Endothelial cell of umbilical vein (primary cell): ENCODE measurements around the gene MRTFA. TPM values are rescaled to one million over a fixed set of nuclear protein-coding genes. Genes with fewer than 3 reads are reported as not detected.

ENCODE experiments used
- BruUV-seq: library from RNA; stranded (reverse); fragments of 400-500 nt; replicated peaks from 2 replicates; lab custom pipeline; 2021; lab: Mats Ljungman, UMichigan
- CTCF ChIA-PET: fragments of 300-600, 350-600 bp; sonication (Branson Sonifier 250); formaldehyde crosslinking; loops from one replicate; lab custom pipeline; 2021; ENCODE audit warnings: antibody characterized with exemption, inconsistent platforms; lab: Charles Lee
- POLR2A ChIA-PET: fragments of 300-600, 350-600 bp; sonication (Branson Sonifier 250); formaldehyde crosslinking; loops from one replicate; lab custom pipeline; 2021; ENCODE audit warnings: antibody characterized with exemption, inconsistent platforms; lab: Charles Lee
- DNase-seq: peaks from one replicate; pipeline ENCODE4 v3.0.0-alpha.2; 2011; ENCODE audit warnings: low read depth, low spot score
- FAIRE-seq: peaks from 2 replicates; lab custom pipeline; 2011; peaks lifted over from hg19 to GRCh38; lab: Jason Lieb, UNC
- H2AFZ ChIP-seq: 2 replicates; pipeline ENCODE4 v1.6.0; 2012; ENCODE audit warnings: low read depth, low read length, control low read depth, inconsistent platforms
- H3K27ac ChIP-seq: 2 replicates; pipeline ENCODE4 v1.5.1; 2011; ENCODE audit warnings: low read depth, mild to moderate bottlenecking, control low read depth, low read length, moderate library complexity; ENCODE audit not compliant: insufficient read depth
- H3K27me3 ChIP-seq, 2 experiments: 2 replicates each; pipeline versions ENCODE4 v1.6.0 to v1.6.1; 2011; ENCODE audit warnings: low read length in 2 of 2, mixed read lengths in 1 of 2; ENCODE audit not compliant: control insufficient read depth in 2 of 2, insufficient read depth in 2 of 2
- H3K36me3 ChIP-seq, 2 experiments: 2 replicates in 1 of 2; 3 replicates in 1 of 2; pipeline ENCODE4 v1.5.1; 2011; ENCODE audit warnings: low read length in 2 of 2, mild to moderate bottlenecking in 1 of 2, moderate library complexity in 1 of 2; ENCODE audit not compliant: control insufficient read depth in 2 of 2, insufficient read depth in 2 of 2; ENCODE audit errors: extremely low read depth in 1 of 2
- H3K4me1 ChIP-seq: 3 replicates; pipeline ENCODE4 v1.5.1; 2011; ENCODE audit warnings: mild to moderate bottlenecking, low read length; ENCODE audit not compliant: control insufficient read depth, insufficient read depth; ENCODE audit errors: extremely low read depth
- H3K4me2 ChIP-seq: 2 replicates; pipeline ENCODE4 v1.6.1; 2011; ENCODE audit warnings: low read length, control low read depth, mixed read lengths; ENCODE audit not compliant: insufficient read depth
- H3K4me3 ChIP-seq, 3 experiments: fragments of 200-600 bp in 1 of 3; sonication (generic), shearing (Covaris generic) in 1 of 3; replicated peaks in 1 of 3; 2 replicates each; pipeline ENCODE4 v1.5.1; 2011 to 2016; ENCODE audit warnings: control low read depth in 3 of 3, low read length in 3 of 3, mild to moderate bottlenecking in 2 of 3, inconsistent platforms in 1 of 3, low read depth in 1 of 3, moderate library complexity in 1 of 3; ENCODE audit not compliant: insufficient read depth in 1 of 3
- H3K79me2 ChIP-seq: 2 replicates; pipeline ENCODE4 v1.6.0; 2012; ENCODE audit warnings: low read length, inconsistent platforms; ENCODE audit not compliant: control insufficient read depth, insufficient read depth
- H3K9ac ChIP-seq: replicated peaks from 2 replicates; pipeline ENCODE3; 2011; ENCODE audit warnings: low read length, control low read depth; ENCODE audit not compliant: insufficient read depth; ENCODE audit errors: extremely low read depth
- H3K9me1 ChIP-seq: replicated peaks from 3 replicates; pipeline ENCODE4 v1.6.0; 2011; ENCODE audit warnings: mild to moderate bottlenecking, low read length; ENCODE audit not compliant: control insufficient read depth, insufficient read depth; ENCODE audit errors: extremely low read depth
- H3K9me3 ChIP-seq: replicated peaks from 2 replicates; pipeline ENCODE4 v1.5.1; 2012; ENCODE audit warnings: low read length, inconsistent platforms; ENCODE audit not compliant: control insufficient read depth, insufficient read depth
- H4K20me1 ChIP-seq: replicated peaks from 2 replicates; pipeline ENCODE3; 2011; ENCODE audit warnings: mild to moderate bottlenecking, low read length; ENCODE audit not compliant: control insufficient read depth, insufficient read depth; ENCODE audit errors: extremely low read depth
- FOS ChIP-seq: IDR thresholded peaks from 2 replicates; pipeline ENCODE4 v1.6.1; 2011; ENCODE audit warnings: mild to moderate bottlenecking, low read length, moderate library complexity, borderline replicate concordance; ENCODE audit not compliant: insufficient read depth
- GATA2 ChIP-seq: IDR thresholded peaks from 2 replicates; pipeline ENCODE4 v1.7.0; 2011; ENCODE audit warnings: low read depth, mild to moderate bottlenecking, moderate library complexity, mixed read lengths, low read length; ENCODE audit not compliant: insufficient read length, insufficient read depth
- JUN ChIP-seq: IDR thresholded peaks from 2 replicates; pipeline ENCODE4 v1.6.1; 2011; ENCODE audit warnings: borderline replicate concordance, low read depth; ENCODE audit not compliant: insufficient read length, insufficient read depth
- MAX ChIP-seq: IDR thresholded peaks from 2 replicates; pipeline ENCODE4 v1.6.1; 2011; ENCODE audit not compliant: insufficient read depth, insufficient read length
- POLR2A ChIP-seq: IDR thresholded peaks from 2 replicates; pipeline ENCODE4 v1.6.1; 2012; ENCODE audit warnings: low read depth, mild to moderate bottlenecking, control low read depth, low read length
- POLR2AphosphoS5 ChIP-seq: IDR thresholded peaks from 2 replicates; pipeline ENCODE4 v1.6.1; 2012; ENCODE audit warnings: low read depth, mild to moderate bottlenecking, control low read depth, low read length, moderate library complexity; ENCODE audit not compliant: insufficient read depth
- dilution Hi-C: fragments of 300-500 bp; cut with MboI; formaldehyde crosslinking; loops from one replicate; pipeline ENCODE4 v1.15.0; 2019; ENCODE audit warnings: low sequenced_read_pairs; ENCODE audit not compliant: extremely low pct_ligation_motif_present
- intact Hi-C: fragments of 100-400 bp; cut with micrococcal nuclease; formaldehyde crosslinking; loops from one replicate; pipeline ENCODE4 v1.10.0; 2022
- polyA plus RNA-seq, 4 experiments: library from polyadenylated mRNA; depleted of rRNA in 3 of 4; stranded (reverse) in 3 of 4; unstranded in 1 of 4; fragments of >200 nt; gene quantifications; 2 replicates each; pipeline versions ENCODE4 v1.2.1 to v1.2.3, GENCODE V29; 2011 to 2012; ENCODE audit warnings: missing spikeins in 1 of 4
- total RNA-seq: library from RNA; stranded (reverse); gene quantifications from 2 replicates; pipeline ENCODE4 v1.2.3, GENCODE V29; 2021
- TF ChIP-seq, protein P1 (sequence below), 2 donors: IDR thresholded peaks; 1 replicate in 1 of 2; 2 replicates in 1 of 2; pipeline ENCODE4 v1.5.1; 2011; ENCODE audit warnings: low read length in 2 of 2, mild to moderate bottlenecking in 2 of 2, moderate library complexity in 2 of 2, control low read depth in 1 of 2, inconsistent platforms in 1 of 2, low read depth in 1 of 2; ENCODE audit not compliant: insufficient read depth in 1 of 2; ENCODE audit errors: extremely low read depth in 1 of 2

The MRTFA gene
- total and polyA plus RNA-seq, 2 donors (not counting 3 experiments of a cell fraction or from before 2014, with no cell fraction given): 13.6 to 44.1 TPM

DNA sequence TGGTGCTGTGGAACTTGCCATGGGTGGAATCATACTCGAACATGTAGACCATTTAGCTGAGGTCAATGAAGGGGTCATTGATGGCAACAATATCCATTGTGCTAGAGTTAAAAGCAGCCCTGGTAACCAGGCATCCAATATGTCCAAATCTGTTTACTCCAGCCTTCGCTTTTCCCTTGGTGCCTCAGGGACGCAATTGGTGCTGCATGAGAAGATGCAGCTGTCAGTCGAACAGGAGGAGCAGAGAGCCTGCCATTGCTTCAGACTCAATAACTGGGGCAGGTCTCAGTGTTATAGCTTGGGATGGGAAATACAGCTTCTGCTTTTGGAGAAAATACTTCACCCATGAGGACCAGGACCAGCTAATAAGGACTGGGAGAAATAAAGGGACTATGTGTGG, 37.8 kb upstream of the MRTFA start:
- FAIRE-seq (no peak), DNase-seq (no peak)
- Histone ChIP-seq H3K27me3 (peaks cover 7 to 8% of the 10 kb centered on the region in 2 experiments), H3K27ac (no peak overlapping the region), H4K20me1 (no peaks in the 10 kb centered on the region), H3K79me2 (no peaks in the 10 kb centered on the region), H3K36me3 (no peaks in the 10 kb centered on the region), H3K9ac (no peak overlapping the region), H3K4me2 (no peak overlapping the region), H2AFZ (no peak overlapping the region), H3K4me3 (no peak overlapping the region), H3K9me3 (no peaks in the 10 kb centered on the region), H3K9me1 (no peaks in the 10 kb centered on the region), H3K4me1 (peaks cover 10% of the 10 kb centered on the region)
- TF ChIP-seq MAX: no peak
- TF ChIP-seq JUN: no peak
- no peak for TF ChIP-seq FOS
- no peak for TF ChIP-seq POLR2AphosphoS5
- no peak for TF ChIP-seq POLR2A
- no peak for TF ChIP-seq GATA2
- TF ChIP-seq, protein P1, sequence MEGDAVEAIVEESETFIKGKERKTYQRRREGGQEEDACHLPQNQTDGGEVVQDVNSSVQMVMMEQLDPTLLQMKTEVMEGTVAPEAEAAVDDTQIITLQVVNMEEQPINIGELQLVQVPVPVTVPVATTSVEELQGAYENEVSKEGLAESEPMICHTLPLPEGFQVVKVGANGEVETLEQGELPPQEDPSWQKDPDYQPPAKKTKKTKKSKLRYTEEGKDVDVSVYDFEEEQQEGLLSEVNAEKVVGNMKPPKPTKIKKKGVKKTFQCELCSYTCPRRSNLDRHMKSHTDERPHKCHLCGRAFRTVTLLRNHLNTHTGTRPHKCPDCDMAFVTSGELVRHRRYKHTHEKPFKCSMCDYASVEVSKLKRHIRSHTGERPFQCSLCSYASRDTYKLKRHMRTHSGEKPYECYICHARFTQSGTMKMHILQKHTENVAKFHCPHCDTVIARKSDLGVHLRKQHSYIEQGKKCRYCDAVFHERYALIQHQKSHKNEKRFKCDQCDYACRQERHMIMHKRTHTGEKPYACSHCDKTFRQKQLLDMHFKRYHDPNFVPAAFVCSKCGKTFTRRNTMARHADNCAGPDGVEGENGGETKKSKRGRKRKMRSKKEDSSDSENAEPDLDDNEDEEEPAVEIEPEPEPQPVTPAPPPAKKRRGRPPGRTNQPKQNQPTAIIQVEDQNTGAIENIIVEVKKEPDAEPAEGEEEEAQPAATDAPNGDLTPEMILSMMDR (IDR thresholded peaks at IDR 0.05; ENCODE audit: extremely low read depth in 1 of 2, insufficient read depth in 1 of 2, low read depth in 1 of 2, low read length in 2 of 2): no peak
- intact Hi-C loops (no loop called here), dilution Hi-C loops (no loop called here)
- BruUV-seq: no TSS peak
- POLR2A ChIA-PET: no interaction called here
- CTCF ChIA-PET: interaction anchor here (0.7 to 2.4 kb wide), 3 partner anchors 9 to 225 kb away, joined by 3 to 6 read pairs (median 6); no protein-coding TSS in a partner anchor
